ENCODE data around the gene SFT2D2. TPM values are rescaled to one million over a fixed set of nuclear protein-coding genes. Genes with fewer than 3 reads are reported as not detected.

SFT2D2 gene
- total RNA-seq, 1 donor from 2014 or later, result 87.6 TPM

- Histone ChIP-seq H3K27ac (no peak overlapping the region), H3K4me3 (no peak overlapping the region), H3K27me3 (no peaks in the 10 kb centered on the region), H3K36me3 (no peaks in the 10 kb centered on the region), H3K9me3 (no peaks in the 10 kb centered on the region), H3K4me1 (no peaks in the 10 kb centered on the region)
- ATAC-seq (no peak), DNase-seq (no peak)
- no peak for TF ChIP-seq CTCF (IDR thresholded peaks at IDR 0.05)
- intact Hi-C loops (cut with DNase I), result no loop called here
Measured at GRCh38 chr1:168218658-168219057, 7.1 kb upstream of the SFT2D2 start.

GRCh38 chr1:168220470-168220871, 5.3 kb upstream of the SFT2D2 start:
- Histone ChIP-seq H3K36me3 (no peaks in the 10 kb centered on the region), H3K4me3 (no peak overlapping the region), H3K9me3 (no peaks in the 10 kb centered on the region), H3K27me3 (no peaks in the 10 kb centered on the region), H3K27ac (no peak overlapping the region), H3K4me1 (no peaks in the 10 kb centered on the region)
- ATAC-seq, result no peak
- no peak for TF ChIP-seq CTCF (IDR thresholded peaks at IDR 0.05)
- DNase-seq, result no peak
- intact Hi-C loops (cut with DNase I), result no loop called here

- DNase-seq (no peak), ATAC-seq (no peak)
- Histone ChIP-seq H3K36me3 (no peaks in the 10 kb centered on the region), H3K27me3 (no peaks in the 10 kb centered on the region), H3K27ac (no peak overlapping the region), H3K4me1 (no peaks in the 10 kb centered on the region), H3K4me3 (no peak overlapping the region), H3K9me3 (no peaks in the 10 kb centered on the region)
- intact Hi-C loops (cut with DNase I), result no loop called here
- no peak for TF ChIP-seq CTCF (IDR thresholded peaks at IDR 0.05)
Measured at GRCh38 chr1:168221275-168221674, 4.5 kb upstream of the SFT2D2 start.

GRCh38 chr1:168223261-168223660, 2.5 kb upstream of the SFT2D2 start:
- no peak for DNase-seq
- H3K27ac ChIP-seq, result no peak overlapping the region
- no peak for ATAC-seq
- H3K4me1 ChIP-seq, result peaks cover 14% of the 10 kb centered on the region
- no peak overlapping the region for H3K4me3 ChIP-seq
- intact Hi-C loops (cut with DNase I), result no loop called here
- H3K36me3 ChIP-seq, result no peaks in the 10 kb centered on the region
- no peaks in the 10 kb centered on the region for H3K9me3 ChIP-seq
- no peaks in the 10 kb centered on the region for H3K27me3 ChIP-seq
- TF ChIP-seq CTCF (IDR thresholded peaks at IDR 0.05), result no peak

GRCh38 chr1:168223681-168224540, 1.9 kb upstream of the SFT2D2 start:
- Histone ChIP-seq H3K4me1 (peaks cover 20% of the 10 kb centered on the region), H3K36me3 (no peaks in the 10 kb centered on the region), H3K27ac (no peak overlapping the region), H3K27me3 (no peaks in the 10 kb centered on the region), H3K9me3 (no peaks in the 10 kb centered on the region), H3K4me3 (no peak overlapping the region)
- no peak for TF ChIP-seq CTCF (IDR thresholded peaks at IDR 0.05)
- DNase-seq, result no peak
- no peak for ATAC-seq
- intact Hi-C loops (cut with DNase I), result no loop called here

All from upper lobe of right lung (tissue), 1 donor.